HCT116 (cell line): ENCODE results near the gene ASXL2. TPM values are rescaled to one million over a fixed set of nuclear protein-coding genes. Genes with fewer than 3 reads are reported as not detected.

Experiments used
- ATAC-seq: fragments of 200-7000 bp; cut with Tn5 transposase; 2 replicates; pipeline ENCODE4 v1.9.1; 2020; ENCODE audit warnings: mild to moderate bottlenecking, moderate library complexity
- Bru-seq: library from RNA; stranded (reverse); fragments of 400-500 nt; gene quantifications from one replicate; lab custom pipeline; 2021; lab: Mats Ljungman, UMichigan
- BruChase-seq, 2 experiments: library from RNA; stranded (reverse); fragments of 400-500 nt; gene quantifications; one replicate each; lab custom pipeline; 2021; lab: Mats Ljungman, UMichigan
- BruUV-seq: library from RNA; stranded (reverse); fragments of 400-500 nt; replicated peaks from 2 replicates; lab custom pipeline; 2021; lab: Mats Ljungman, UMichigan
- CTCF ChIA-PET: fragments of 300-600 bp; sonication (Branson Sonifier 250); formaldehyde crosslinking; loops from one replicate; lab custom pipeline; 2021; ENCODE audit warnings: antibody characterized with exemption; lab: Charles Lee
- POLR2A ChIA-PET: fragments of 300-600, 350-600 bp; sonication (Branson Sonifier 250); formaldehyde crosslinking; loops from one replicate; lab custom pipeline; 2021; ENCODE audit warnings: antibody characterized with exemption; lab: Charles Lee
- RAD21 ChIA-PET, 2 experiments: fragments of 300-600 bp; sonication (Branson Sonifier 250); formaldehyde crosslinking; loops; one replicate each; lab custom pipeline; 2023; ENCODE audit warnings: low total read pairs in 2 of 2; ENCODE audit not compliant: uncharacterized antibody in 2 of 2, unreplicated experiment in 2 of 2, low non-redundant PET in 1 of 2; lab: Charles Lee
- DNase-seq: peaks from one replicate; pipeline ENCODE4 v3.0.0-alpha.2; 2010; ENCODE audit warnings: low read depth, low spot score
- H2AFZ ChIP-seq: fragments of 200-600 bp; shearing (Covaris generic), sonication (generic); 2 replicates; pipeline ENCODE4 v1.6.1; 2017; ENCODE audit warnings: low read depth, mixed run types, mixed read lengths, antibody characterized with exemption, low read length; ENCODE audit not compliant: poor library complexity, severe bottlenecking
- H3K27ac ChIP-seq: 2 replicates; pipeline ENCODE4 v1.5.1; 2012; ENCODE audit warnings: low read depth, low read length
- H3K27me3 ChIP-seq: fragments of 200-600 bp; sonication (generic); 2 replicates; pipeline ENCODE4 v1.6.1; 2016; ENCODE audit warnings: mixed run types, low read length, mixed read lengths; ENCODE audit not compliant: insufficient read depth
- H3K36me3 ChIP-seq, 2 experiments: fragments of 200-500 bp in 1 of 2; fragments of 200-600 bp in 1 of 2; sonication (Bioruptor generic) in 1 of 2; sonication (generic) in 1 of 2; 2 replicates each; pipeline versions ENCODE4 v1.5.1 to v1.6.1; 2014 to 2016; ENCODE audit warnings: low read length in 2 of 2, inconsistent platforms in 1 of 2, mixed read lengths in 1 of 2, mixed run types in 1 of 2; ENCODE audit not compliant: insufficient read depth in 2 of 2, control insufficient read depth in 1 of 2
- H3K4me1 ChIP-seq, 2 experiments: fragments of 200-600 bp in 1 of 2; sonication (generic) in 1 of 2; 2 replicates each; pipeline versions ENCODE4 v1.5.1 to v1.6.1; 2012 to 2017; ENCODE audit warnings: low read length in 2 of 2, inconsistent platforms in 1 of 2, mild to moderate bottlenecking in 1 of 2, mixed read lengths in 1 of 2, mixed run types in 1 of 2, moderate library complexity in 1 of 2; ENCODE audit not compliant: insufficient read depth in 2 of 2, control insufficient read depth in 1 of 2
- H3K4me2 ChIP-seq: fragments of 200-600 bp; sonication (generic); 2 replicates; pipeline ENCODE4 v1.6.1; 2017; ENCODE audit warnings: mixed run types, low read length, mixed read lengths
- H3K4me3 ChIP-seq, 2 experiments: fragments of 200-600 bp in 1 of 2; sonication (generic) in 1 of 2; replicated peaks in 1 of 2; 2 replicates each; pipeline ENCODE4 v1.5.1; 2011 to 2016; ENCODE audit warnings: low read length in 2 of 2, control low read depth in 1 of 2, low read depth in 1 of 2, mild to moderate bottlenecking in 1 of 2, mixed read lengths in 1 of 2, mixed run types in 1 of 2
- H3K79me2 ChIP-seq: fragments of 200-600 bp; sonication (generic); 2 replicates; pipeline ENCODE4 v1.6.1; 2017; ENCODE audit warnings: mild to moderate bottlenecking, mixed run types, low read length, moderate library complexity, mixed read lengths; ENCODE audit not compliant: insufficient read depth
- H3K9ac ChIP-seq: fragments of 200-600 bp; sonication (generic); 2 replicates; pipeline ENCODE4 v1.6.1; 2016; ENCODE audit warnings: low read length, mixed read lengths
- H3K9me2 ChIP-seq: fragments of 200-600 bp; sonication (generic), shearing (Covaris generic); 2 replicates; pipeline ENCODE4 v1.6.1; 2017; ENCODE audit warnings: mixed run types, mild to moderate bottlenecking, moderate library complexity; ENCODE audit not compliant: insufficient read depth
- H3K9me3 ChIP-seq, 2 experiments: fragments of 200-500 bp in 1 of 2; fragments of 200-600 bp in 1 of 2; sonication (Bioruptor generic) in 1 of 2; sonication (generic) in 1 of 2; 2 replicates each; pipeline ENCODE4 v1.6.1; 2014 to 2017; ENCODE audit warnings: low read length in 2 of 2, mixed read lengths in 2 of 2, inconsistent platforms in 1 of 2, low read depth in 1 of 2, mild to moderate bottlenecking in 1 of 2, mixed run types in 1 of 2, moderate library complexity in 1 of 2; ENCODE audit not compliant: control insufficient read depth in 1 of 2, insufficient read depth in 1 of 2
- H4K20me1 ChIP-seq: fragments of 200-600 bp; sonication (generic), shearing (Covaris generic); 2 replicates; pipeline ENCODE4 v1.6.1; 2017; ENCODE audit warnings: mixed run types, mild to moderate bottlenecking, moderate library complexity; ENCODE audit not compliant: insufficient read depth
- ATF3 ChIP-seq: IDR thresholded peaks from 2 replicates; pipeline ENCODE4 v1.6.1; 2012
- CBX3 ChIP-seq: IDR thresholded peaks from 2 replicates; pipeline ENCODE4 v1.6.1; 2012; ENCODE audit warnings: low read depth
- CEBPB ChIP-seq: IDR thresholded peaks from 2 replicates; pipeline ENCODE4 v1.6.1; 2012; ENCODE audit warnings: low read depth
- EGR1 ChIP-seq: IDR thresholded peaks from 2 replicates; pipeline ENCODE4 v1.6.1; 2012; ENCODE audit warnings: low read depth
- ELF1 ChIP-seq: IDR thresholded peaks from 2 replicates; pipeline ENCODE4 v1.6.1; 2012; ENCODE audit warnings: low read depth, borderline replicate concordance
- EZH2 ChIP-seq: fragments of 200-600 bp; sonication (generic); IDR thresholded peaks from 2 replicates; pipeline ENCODE4 v1.6.1; 2017; ENCODE audit warnings: antibody characterized with exemption, mixed run types
- EZH2phosphoT487 ChIP-seq: fragments of 200-600 bp; IDR thresholded peaks from 2 replicates; pipeline ENCODE4 v1.6.1; 2018; ENCODE audit warnings: antibody characterized with exemption, borderline replicate concordance
- FOSL1 ChIP-seq: IDR thresholded peaks from 2 replicates; pipeline ENCODE4 v1.6.1; 2012; ENCODE audit warnings: low read depth
- JUND ChIP-seq: IDR thresholded peaks from 2 replicates; pipeline ENCODE4 v1.6.1; 2012
- MAX ChIP-seq: IDR thresholded peaks from 2 replicates; pipeline ENCODE4 v1.6.1; 2012
- POLR2A ChIP-seq: IDR thresholded peaks from 2 replicates; pipeline ENCODE4 v1.7.0; 2011; ENCODE audit warnings: borderline replicate concordance; ENCODE audit not compliant: insufficient read depth, insufficient read length; ENCODE audit errors: extremely low read depth
- POLR2AphosphoS5 ChIP-seq: IDR thresholded peaks from 2 replicates; pipeline ENCODE4 v1.6.1; 2011; ENCODE audit warnings: mild to moderate bottlenecking, low read depth, low read length, moderate library complexity
- RAD21 ChIP-seq: IDR thresholded peaks from 2 replicates; pipeline ENCODE4 v1.6.1; 2012; ENCODE audit warnings: low read depth, mild to moderate bottlenecking
- SIN3A ChIP-seq: IDR thresholded peaks from 2 replicates; pipeline ENCODE4 v1.6.1; 2012; ENCODE audit warnings: low read depth
- SP1 ChIP-seq: IDR thresholded peaks from 2 replicates; pipeline ENCODE4 v1.6.1; 2012; ENCODE audit warnings: low read depth
- SRF ChIP-seq: IDR thresholded peaks from 2 replicates; pipeline ENCODE4 v1.6.1; 2012; ENCODE audit warnings: low read depth
- TCF7L2 ChIP-seq: IDR thresholded peaks from 2 replicates; pipeline ENCODE4 v1.7.0; 2011; ENCODE audit warnings: borderline replicate concordance, inconsistent platforms; ENCODE audit not compliant: insufficient read depth, insufficient read length; ENCODE audit errors: extremely low read depth
- YY1 ChIP-seq: IDR thresholded peaks from 2 replicates; pipeline ENCODE4 v1.6.1; 2011; ENCODE audit warnings: low read length, low read depth, moderate library complexity, mild to moderate bottlenecking; ENCODE audit not compliant: insufficient replicate concordance; ENCODE audit errors: extremely low read depth
- ZBTB33 ChIP-seq: IDR thresholded peaks from 2 replicates; pipeline ENCODE4 v1.6.1; 2011; ENCODE audit warnings: mild to moderate bottlenecking, low read length, moderate library complexity; ENCODE audit not compliant: insufficient replicate concordance; ENCODE audit errors: extremely low read depth
- ZNF274 ChIP-seq: fragments of 200-500 bp; sonication (Bioruptor generic); IDR thresholded peaks from 2 replicates; pipeline ENCODE4 v1.6.1; 2014; ENCODE audit warnings: mild to moderate bottlenecking, low read depth, low read length, inconsistent platforms
- intact Hi-C: fragments of 100-400 bp; cut with micrococcal nuclease; formaldehyde crosslinking; loops from 2 replicates; pipeline ENCODE4 v1.10.0; 2022
- long read RNA-seq: library from polyadenylated mRNA; unstranded; transcript quantifications from one replicate; pipeline ENCODE4 v2.0.0, GENCODE V29; 2021; ENCODE audit not compliant: unreplicated experiment
- polyA plus RNA-seq: library from polyadenylated mRNA; unstranded; fragments of >200 nt; gene quantifications from 2 replicates; pipeline ENCODE4 v1.2.1, GENCODE V29; 2012; ENCODE audit warnings: missing spikeins
- total RNA-seq: library from RNA; stranded (reverse); gene quantifications from one replicate; pipeline ENCODE4 v1.2.1, GENCODE V29; 2021; ENCODE audit not compliant: unreplicated experiment

The ASXL2 gene
- 29.2 TPM for total RNA-seq
- polyA plus RNA-seq = 9.4 and 12.5 TPM in 2 replicates
- percentile 75 among the genes with signal in this experiment for Bru-seq, nascent RNA
- BruChase-seq, experiment 1, labeled RNA remaining after a 6-hour chase = percentile 73 among the genes with signal in this experiment
- percentile 76 among the genes with signal in this experiment for BruChase-seq, experiment 2, labeled RNA remaining after a 2-hour chase
- long read RNA-seq, partial matches to known transcripts = 0 of 5 reads
- long read RNA-seq, other reads (novel, unspliced or antisense) = 5 of 5 reads

- Histone ChIP-seq H3K27ac (peak within 1 kb of the TSS; percentile 92), H4K20me1 (no peaks in the 10 kb centered on the region), H3K27me3 (no peaks in the 10 kb centered on the region), H3K79me2 (peaks cover 46% of the 10 kb centered on the region), H3K4me1 (peaks cover 13 to 19% of the 10 kb centered on the region in 2 experiments; a peak in 3 of 4 replicates), H3K9me3 (no peaks in the 10 kb centered on the region), H2AFZ (no peak within 1 kb of the TSS), H3K9ac (peak within 1 kb of the TSS; percentile 94), H3K9me2 (no peaks in the 10 kb centered on the region), H3K4me3 (peak within 1 kb of the TSS; percentile 94 to 95), H3K36me3 (no peaks in the 10 kb centered on the region), H3K4me2 (peak within 1 kb of the TSS; percentile 87)
- RAD21 ChIA-PET = interaction anchor here in 1 of 2 experiments (0.6 kb wide), 1 partner anchor 1830 kb away, joined by 3 read pairs; no protein-coding TSS in a partner anchor
- ATAC-seq = peak; percentile 91
- POLR2A ChIA-PET = interaction anchor here (0.8 to 1.5 kb wide), 8 partner anchors 8 to 467 kb away, joined by 3 to 7 read pairs (median 4); partner anchors contain the start of gene SELENOI
- intact Hi-C loops = no loop called here
- CTCF ChIA-PET = interaction anchor here (0.9 to 1.2 kb wide), 4 partner anchors 27 to 179 kb away, joined by 3 to 5 read pairs (median 3); no protein-coding TSS in a partner anchor
- TSS peak; percentile 97 for BruUV-seq
- peak; percentile 93 for DNase-seq
- peak; percentile 97 for TF ChIP-seq POLR2AphosphoS5
- no peak for TF ChIP-seq SRF
- TF ChIP-seq MAX = peak; percentile 91
- TF ChIP-seq ELF1 = peak; percentile 68; the same call in 1 of the 2 replicates
- no peak for TF ChIP-seq FOSL1
- no peak for TF ChIP-seq RAD21
- no peak for TF ChIP-seq CEBPB
- TF ChIP-seq SP1 = peak; percentile 45
- TF ChIP-seq ZBTB33 = no peak
- no peak for TF ChIP-seq EZH2
- TF ChIP-seq JUND = no peak
- peak; percentile 95 for TF ChIP-seq EGR1
- no peak for TF ChIP-seq ATF3
- peak; percentile 76; the same call in 1 of the 2 replicates for TF ChIP-seq SIN3A
- 0 out of 2 replicates have a peak, but pooled peaks have one; percentile 28 for TF ChIP-seq CBX3
- TF ChIP-seq POLR2A = peak; percentile 92
- peak; percentile 89 for TF ChIP-seq YY1
- no peak for TF ChIP-seq EZH2phosphoT487
- TF ChIP-seq ZNF274 = no peak
- TF ChIP-seq TCF7L2 = peak; percentile 16
Measured at GRCh38 chr2:25878361-25879132, at the start of gene ASXL2. Gene ASXL2 (minus strand): TSS chr2:25878487. CDS start chr2:25878222, 265 bp downstream.
